Right lobe of liver (tissue), 6 donors: ENCODE measurements around the gene WWC2. TPM values are rescaled to one million over a fixed set of nuclear protein-coding genes. Genes with fewer than 3 reads are reported as not detected.

Source experiments
- ATAC-seq, 4 donors: fragments of 200-7000 bp; cut with Tn5 transposase; one replicate each; pipeline ENCODE4 v1.9.1; 2020; ENCODE audit warnings: mild to moderate bottlenecking in 4 of 4, moderate library complexity in 4 of 4
- DNase-seq, 3 donors: peaks; one replicate each; pipeline ENCODE4 v3.0.0-alpha.2; 2020
- H3K27ac ChIP-seq, 3 donors: fragments of 200-600 bp; one replicate each; pipeline ENCODE4 v1.8.0; 2022
- H3K27me3 ChIP-seq, 2 donors: fragments of 200-600 bp; one replicate each; pipeline ENCODE4 v1.8.0; 2022
- H3K36me3 ChIP-seq, 4 donors: fragments of 200-600 bp; sonication (generic) in 1 of 4; one replicate each; pipeline versions ENCODE4 v1.5.1 to v1.8.0; 2017 to 2022; ENCODE audit warnings: control low read depth in 1 of 4
- H3K4me1 ChIP-seq, 4 donors: fragments of 200-600 bp; sonication (generic) in 1 of 4; one replicate each; pipeline versions ENCODE4 v1.5.1 to v1.8.0; 2017 to 2022; ENCODE audit warnings: control low read depth in 1 of 4
- H3K4me3 ChIP-seq, 3 donors: fragments of 200-600 bp; one replicate each; pipeline ENCODE4 v1.8.0; 2022
- H3K9me3 ChIP-seq, 4 donors: fragments of 200-600 bp; sonication (generic) in 1 of 4; one replicate each; pipeline versions ENCODE4 v1.5.1 to v1.8.0; 2017 to 2022; ENCODE audit warnings: control low read depth in 1 of 4
- CTCF ChIP-seq, 4 donors: fragments of 200-600 bp in 3 of 4; fragments of 450-650 bp in 1 of 4; IDR thresholded peaks; one replicate each; pipeline versions ENCODE4 v1.5.1 to v1.8.0; 2016 to 2022; ENCODE audit warnings: antibody characterized with exemption in 4 of 4, mild to moderate bottlenecking in 2 of 4
- POLR2A ChIP-seq: fragments of 450-650 bp; IDR thresholded peaks from one replicate; pipeline ENCODE4 v1.6.1; 2017; ENCODE audit warnings: antibody characterized with exemption, mild to moderate bottlenecking
- WGBS: methylation state at CpG from one replicate; pipeline ENCODE4 v1.1.6; 2018; ENCODE audit warnings: low coverage, low lambda C conversion rate; ENCODE audit not compliant: insufficient coverage; ENCODE audit errors: missing lambda C conversion rate; 5-methylcytosine and 5-hydroxymethylcytosine counted together
- intact Hi-C, 2 donors: fragments of 100-400 bp; cut with DNase I; formaldehyde crosslinking; loops; one replicate each; pipeline versions ENCODE4 v1.11.2 to v1.14.1; 2022
- total RNA-seq, 6 experiments: library from RNA; depleted of rRNA in 2 of 6; stranded (reverse); fragments of >200 nt in 2 of 6; fragmentation: NEBNext Ultra II Directional in 3 of 6; extraction: Animal tissue kit (Norgen Biotek cat#: 25700) in 3 of 6; gene quantifications; one replicate each; pipeline versions ENCODE4 v1.1.0 to v1.2.4, GENCODE V29; 2016 to 2023
- donor health status: DM: no; HTN: yes; CAD: no.
- donor health status: DM: no; HTN: no; CAD: no.
- donor health status: DM: no; HTN: no; CAD: no.
- donor health status: DM: no; HTN: yes; CAD: no.
- donor health status: DM: no; HTN: yes; CAD: no.

WWC2 gene
- total RNA-seq, 6 experiments from 2014 or later: 19.5 to 48.9 (median 34.4) TPM

GRCh38 chr4:183272384-183272783, 173.3 kb downstream of the WWC2 start:
- DNase-seq: no peak
- no peak for ATAC-seq
- Histone ChIP-seq H3K36me3 (peaks cover 0 to 50% (median 22%) of the 10 kb centered on the region in 4 donors), H3K4me3 (no peak overlapping the region), H3K27me3 (no peaks in the 10 kb centered on the region), H3K27ac (no peak overlapping the region), H3K9me3 (peaks cover 0 to 8% (median 0%) of the 10 kb centered on the region in 4 donors), H3K4me1 (no peaks in the 10 kb centered on the region)
- TF ChIP-seq CTCF (IDR thresholded peaks at IDR 0.05): no peak
- no peak for TF ChIP-seq POLR2A
- intact Hi-C loops: no loop called here
- WGBS: 66% methylated on average over 3 of the region's 3 CpGs

- Histone ChIP-seq H3K4me1 (no peaks in the 10 kb centered on the region), H3K36me3 (peaks cover 0 to 28% (median 16%) of the 10 kb centered on the region in 4 donors), H3K27me3 (no peaks in the 10 kb centered on the region), H3K4me3 (no peak overlapping the region), H3K9me3 (peaks cover 0 to 8% (median 0%) of the 10 kb centered on the region in 4 donors), H3K27ac (no peak overlapping the region)
- WGBS: 14% methylated on average over 1 of the region's 1 CpG
- intact Hi-C loops: no loop called here
- DNase-seq: no peak
- no peak for ATAC-seq
- TF ChIP-seq POLR2A: no peak
- no peak for TF ChIP-seq CTCF (IDR thresholded peaks at IDR 0.05)
Measured at GRCh38 chr4:183276106-183276505, 177.0 kb downstream of the WWC2 start.

GRCh38 chr4:183284258-183284785, 185.3 kb downstream of the WWC2 start:
- Histone ChIP-seq H3K27ac (no peak overlapping the region), H3K36me3 (peaks cover 0 to 37% (median 22%) of the 10 kb centered on the region in 4 donors), H3K27me3 (no peaks in the 10 kb centered on the region), H3K4me3 (no peak overlapping the region), H3K9me3 (no peaks in the 10 kb centered on the region), H3K4me1 (peaks cover 0 to 35% (median 12%) of the 10 kb centered on the region in 4 donors)
- DNase-seq (no peak), ATAC-seq (no peak)
- intact Hi-C loops: no loop called here
- 84% methylated on average over 11 of the region's 12 CpGs for whole genome bisulfite sequencing
- TF ChIP-seq CTCF (IDR thresholded peaks at IDR 0.05): no peak
- TF ChIP-seq POLR2A: no peak

GRCh38 chr4:183284965-183285364, 185.9 kb downstream of the WWC2 start:
- Histone ChIP-seq H3K27me3 (no peaks in the 10 kb centered on the region), H3K36me3 (peaks cover 0 to 44% (median 23%) of the 10 kb centered on the region in 4 donors), H3K4me1 (peaks cover 0 to 35% (median 12%) of the 10 kb centered on the region in 4 donors), H3K9me3 (no peaks in the 10 kb centered on the region), H3K27ac (peak overlapping the region in 1 of 3 donors; percentile 54), H3K4me3 (no peak overlapping the region)
- 57% methylated on average over 4 of the region's 4 CpGs for WGBS
- intact Hi-C loops: no loop called here
- TF ChIP-seq CTCF (IDR thresholded peaks at IDR 0.05) (no peak), POLR2A (no peak)
- DNase-seq (no peak), ATAC-seq (peak in 2 of 4 donors; percentile 11 to 24)
